Testis (tissue), 3 donors: ENCODE measurements around the gene RHBDD1. TPM values are rescaled to one million over a fixed set of nuclear protein-coding genes. Genes with fewer than 3 reads are reported as not detected.

Experiments
- DNase-seq: peaks from one replicate; pipeline ENCODE4 v3.0.0-alpha.2; 2019
- H3K27ac ChIP-seq, 2 donors: fragments of 200-600 bp; sonication (generic); one replicate each; pipeline ENCODE4 v1.5.1; 2019
- H3K27me3 ChIP-seq: fragments of 200-600 bp; sonication (generic); one replicate; pipeline ENCODE4 v1.5.1; 2019
- H3K36me3 ChIP-seq: fragments of 200-600 bp; sonication (generic); one replicate; pipeline ENCODE4 v1.5.1; 2017; ENCODE audit warnings: low read depth; ENCODE audit errors: missing control alignments
- H3K4me1 ChIP-seq: fragments of 200-600 bp; sonication (generic); one replicate; pipeline ENCODE4 v1.5.1; 2019
- H3K4me3 ChIP-seq, 2 donors: fragments of 200-600 bp; sonication (generic); one replicate each; pipeline ENCODE4 v1.5.1; 2017 to 2019
- H3K9me3 ChIP-seq: fragments of 200-600 bp; sonication (generic); one replicate; pipeline ENCODE4 v1.5.1; 2017
- POLR2A ChIP-seq: fragments of 450-650 bp; IDR thresholded peaks from one replicate; pipeline ENCODE4 v1.6.1; 2017; ENCODE audit warnings: antibody characterized with exemption, mild to moderate bottlenecking, moderate library complexity
- WGBS, 2 donors: methylation state at CpG; one replicate each; pipeline ENCODE4 v1.1.5; 2018; 5-methylcytosine and 5-hydroxymethylcytosine counted together
- intact Hi-C: fragments of 100-400 bp; cut with DNase I; formaldehyde crosslinking; loops from one replicate; pipeline ENCODE4 v1.15.1; 2023; ENCODE audit warnings: low total_unique reads
- polyA plus RNA-seq: library from polyadenylated mRNA; stranded (reverse); fragments of 350-450 nt; fragmentation: Illumina TruSeq; extraction: RNeasy Lipid Tissue Mini Kit (QIAGEN cat#74804); gene quantifications from one replicate; pipeline ENCODE4 v1.2.3, GENCODE V29; 2014; ENCODE audit warnings: low read depth, low replicate concordance; ENCODE audit not compliant: insufficient read depth
- total RNA-seq, 2 donors: library from RNA; depleted of rRNA; stranded (reverse); fragments of >200 nt; gene quantifications; one replicate each; pipeline ENCODE4 v1.2.3, GENCODE V29; 2016
- TF ChIP-seq, protein P1 (sequence below), 3 experiments: fragments of 450-650 bp in 2 of 3; fragments of 200-600 bp in 1 of 3; sonication (generic) in 1 of 3; IDR thresholded peaks; one replicate each; pipeline ENCODE4 v1.5.1; 2016 to 2019; ENCODE audit warnings: antibody characterized with exemption in 3 of 3, mild to moderate bottlenecking in 2 of 3, moderate library complexity in 1 of 3

The RHBDD1 gene
- total and polyA plus RNA-seq, 3 donors from 2014 or later = 38.0 to 49.8 (median 43.4) TPM

DNA sequence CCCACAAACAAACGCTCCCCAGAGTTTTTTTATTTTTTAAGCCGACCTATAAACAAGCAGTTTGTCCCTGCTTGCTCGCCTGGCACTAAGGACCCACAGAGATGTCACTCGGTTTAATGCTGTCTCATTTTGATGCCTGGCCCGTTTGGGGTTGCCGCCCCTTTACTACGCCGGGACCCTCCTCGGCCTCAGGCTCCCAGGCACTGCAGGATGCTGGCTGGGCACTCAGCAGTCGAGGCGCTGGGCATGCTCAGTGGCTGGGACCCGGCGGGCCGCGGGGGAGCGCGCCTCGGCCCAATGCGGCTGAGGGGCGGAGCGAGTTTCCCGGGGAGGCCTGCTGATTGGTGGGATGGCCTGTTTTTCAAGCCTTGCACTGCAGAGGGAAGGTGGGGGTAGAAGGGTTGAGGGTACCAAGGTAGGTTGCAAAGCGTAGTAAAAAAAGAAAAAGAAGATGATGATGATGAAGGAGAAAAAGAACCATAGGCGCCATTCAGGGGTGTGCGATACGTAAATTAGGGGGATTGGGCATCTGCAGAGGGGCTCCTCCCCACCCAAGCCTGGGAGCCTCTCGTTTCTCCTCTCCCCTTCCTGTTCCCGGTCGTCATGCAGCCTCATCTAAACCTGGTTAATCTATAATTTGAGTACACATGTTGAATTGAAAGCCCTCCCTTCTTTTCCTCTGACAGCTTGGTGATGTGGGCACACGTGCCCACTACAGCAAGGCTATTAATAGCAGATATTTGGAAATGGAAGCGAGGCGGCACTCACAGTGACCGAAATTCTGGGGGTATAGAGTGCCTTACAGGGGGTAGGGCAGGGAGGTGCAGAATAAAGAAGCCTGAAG, 34.7 kb upstream of the RHBDD1 start:
- intact Hi-C loops = loop anchor here (10.0 kb wide), 1 partner anchor 1136 kb away; no protein-coding TSS in a partner anchor
- Histone ChIP-seq H3K27ac (peak overlapping the region in 1 of 2 donors; percentile 82), H3K4me1 (peaks cover 14% of the 10 kb centered on the region), H3K36me3 (no peaks in the 10 kb centered on the region), H3K4me3 (peak overlapping the region; percentile 29 to 71), H3K9me3 (no peaks in the 10 kb centered on the region), H3K27me3 (no peaks in the 10 kb centered on the region)
- peak; percentile 81 for DNase-seq
- 11 to 17% methylated on average over 27 to 33 of the region's 33 CpGs for WGBS, 2 donors
- TF ChIP-seq, protein P1, sequence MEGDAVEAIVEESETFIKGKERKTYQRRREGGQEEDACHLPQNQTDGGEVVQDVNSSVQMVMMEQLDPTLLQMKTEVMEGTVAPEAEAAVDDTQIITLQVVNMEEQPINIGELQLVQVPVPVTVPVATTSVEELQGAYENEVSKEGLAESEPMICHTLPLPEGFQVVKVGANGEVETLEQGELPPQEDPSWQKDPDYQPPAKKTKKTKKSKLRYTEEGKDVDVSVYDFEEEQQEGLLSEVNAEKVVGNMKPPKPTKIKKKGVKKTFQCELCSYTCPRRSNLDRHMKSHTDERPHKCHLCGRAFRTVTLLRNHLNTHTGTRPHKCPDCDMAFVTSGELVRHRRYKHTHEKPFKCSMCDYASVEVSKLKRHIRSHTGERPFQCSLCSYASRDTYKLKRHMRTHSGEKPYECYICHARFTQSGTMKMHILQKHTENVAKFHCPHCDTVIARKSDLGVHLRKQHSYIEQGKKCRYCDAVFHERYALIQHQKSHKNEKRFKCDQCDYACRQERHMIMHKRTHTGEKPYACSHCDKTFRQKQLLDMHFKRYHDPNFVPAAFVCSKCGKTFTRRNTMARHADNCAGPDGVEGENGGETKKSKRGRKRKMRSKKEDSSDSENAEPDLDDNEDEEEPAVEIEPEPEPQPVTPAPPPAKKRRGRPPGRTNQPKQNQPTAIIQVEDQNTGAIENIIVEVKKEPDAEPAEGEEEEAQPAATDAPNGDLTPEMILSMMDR (IDR thresholded peaks at IDR 0.05) = no peak
- TF ChIP-seq POLR2A = no peak

DNA sequence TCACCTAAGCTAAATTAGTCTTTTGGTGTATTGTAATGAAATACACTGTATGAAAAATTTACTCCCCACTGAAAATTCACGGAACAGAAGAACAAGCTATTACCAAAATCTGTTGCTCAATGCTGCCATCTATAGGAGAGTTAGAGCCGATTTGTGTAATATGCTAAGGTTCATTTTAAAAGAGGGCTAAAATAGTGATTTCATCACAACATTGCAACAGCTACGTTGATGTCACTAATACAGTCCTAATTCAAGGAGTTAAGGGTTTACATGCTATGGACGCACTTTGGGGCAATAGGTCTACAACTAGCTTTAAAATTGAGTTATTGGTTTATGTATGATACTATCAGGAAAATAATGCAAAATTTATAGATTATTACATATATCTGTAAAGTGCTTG, 33.3 kb upstream of the RHBDD1 start:
- H3K27ac ChIP-seq = no peak overlapping the region
- peaks cover 14% of the 10 kb centered on the region for H3K4me1 ChIP-seq
- 0 to 2% methylated on average over 4 of the region's 4 CpGs for WGBS, 2 donors
- no peaks in the 10 kb centered on the region for H3K27me3 ChIP-seq
- H3K36me3 ChIP-seq = no peaks in the 10 kb centered on the region
- intact Hi-C loops = loop anchor here (10.0 kb wide), 1 partner anchor 1138 kb away; no protein-coding TSS in a partner anchor
- no peak overlapping the region for H3K4me3 ChIP-seq
- no peak for DNase-seq
- H3K9me3 ChIP-seq = no peaks in the 10 kb centered on the region
- no peak for TF ChIP-seq POLR2A
- TF ChIP-seq, protein P1 (IDR thresholded peaks at IDR 0.05) = peak; percentile 32 to 68 (median 59)

DNA sequence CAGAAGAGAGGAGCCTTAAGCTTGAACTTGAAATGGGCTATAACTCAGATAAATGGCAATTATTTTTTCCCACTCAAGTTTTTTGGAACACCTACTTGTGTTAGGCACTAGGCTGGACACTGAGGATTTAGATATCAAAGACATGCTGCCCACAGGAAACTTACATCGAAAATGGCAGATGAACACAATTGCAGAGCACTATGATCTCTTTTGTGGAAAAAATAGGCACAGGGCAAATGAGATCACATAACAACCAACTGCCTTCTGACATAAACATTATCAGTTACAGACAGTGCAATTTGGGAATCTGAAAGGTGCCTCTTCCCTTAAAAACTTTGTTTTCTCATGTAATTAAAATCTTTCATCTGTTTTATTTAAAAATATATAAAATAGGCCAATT, 32.4 kb upstream of the RHBDD1 start:
- Histone ChIP-seq H3K27me3 (no peaks in the 10 kb centered on the region), H3K4me1 (peaks cover 14% of the 10 kb centered on the region), H3K27ac (no peak overlapping the region), H3K36me3 (no peaks in the 10 kb centered on the region), H3K4me3 (no peak overlapping the region), H3K9me3 (no peaks in the 10 kb centered on the region)
- TF ChIP-seq, protein P1 (IDR thresholded peaks at IDR 0.05) = no peak
- no peak for TF ChIP-seq POLR2A
- 65 to 75% methylated on average over 1 of the region's 1 CpG for WGBS, 2 donors
- intact Hi-C loops = loop anchor here (10.0 kb wide), 1 partner anchor 1139 kb away; no protein-coding TSS in a partner anchor
- DNase-seq = no peak

DNA sequence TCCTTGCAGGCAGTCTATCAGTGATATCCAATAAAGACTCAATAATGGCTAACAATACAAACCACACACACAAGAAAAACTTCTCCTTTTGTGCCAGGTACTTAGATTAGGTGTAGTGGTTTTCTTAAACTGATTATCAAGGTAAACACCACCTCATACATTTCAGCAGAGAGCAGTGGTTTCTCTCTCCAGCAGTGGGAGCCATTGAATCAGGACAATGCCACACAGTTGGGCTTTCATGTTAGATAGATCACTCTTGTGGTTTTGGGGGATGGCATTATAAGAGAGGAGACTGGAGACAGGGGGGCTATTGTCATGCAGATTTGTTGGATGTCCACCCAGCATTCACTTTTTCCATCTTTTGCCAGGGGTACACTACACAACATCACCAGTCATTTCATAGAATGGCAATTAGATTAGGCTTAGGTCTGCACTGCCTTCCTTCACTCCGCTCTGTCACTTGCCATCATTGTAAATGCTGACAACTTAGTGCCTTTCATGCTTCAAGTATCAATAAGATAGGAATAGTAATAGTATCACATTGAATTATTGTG, 22.6 kb upstream of the RHBDD1 start:
- TF ChIP-seq POLR2A = no peak
- TF ChIP-seq, protein P1 (IDR thresholded peaks at IDR 0.05) = no peak
- no peak for DNase-seq
- intact Hi-C loops = no loop called here
- H3K4me3 ChIP-seq = no peak overlapping the region
- H3K9me3 ChIP-seq = no peaks in the 10 kb centered on the region
- H3K4me1 ChIP-seq = no peaks in the 10 kb centered on the region
- WGBS, 2 donors = 93 to 96% methylated on average over 1 of the region's 1 CpG
- no peaks in the 10 kb centered on the region for H3K36me3 ChIP-seq
- no peaks in the 10 kb centered on the region for H3K27me3 ChIP-seq
- H3K27ac ChIP-seq = no peak overlapping the region
